ENCODE results near the gene GPR135. TPM values are rescaled to one million over a fixed set of nuclear protein-coding genes. Genes with fewer than 3 reads are reported as not detected.

GPR135 gene
- total and polyA plus RNA-seq, 4 donors, result 0.22 to 2.9 (median 0.44) TPM

GRCh38 chr14:59481407-59481806 is 16.2 kb upstream of the GPR135 start:
- no peak overlapping the region for H3K27ac ChIP-seq (ENCODE audit: low read depth in 1 of 2, low read length in 2 of 2)
- peaks cover 5 to 34% (median 26%) of the 10 kb centered on the region in 4 donors for H3K4me1 ChIP-seq (ENCODE audit: control insufficient read depth in 4 of 4, insufficient read depth in 4 of 4, low read length in 3 of 4)

More at GRCh38 chr14:59481407-59481806, 16.2 kb upstream of the GPR135 start:
- 95% methylated on average over 2 of the region's 2 CpGs for WGBS
- Histone ChIP-seq H3K9me3 (ENCODE audit: control insufficient read depth in 4 of 4, low read length in 3 of 4) (no peaks in the 10 kb centered on the region), H3K36me3 (ENCODE audit: control insufficient read depth in 4 of 4, insufficient read depth in 3 of 4, low read depth in 1 of 4, low read length in 3 of 4) (peaks cover 0 to under 1% (median 0%) of the 10 kb centered on the region in 4 donors), H3K27me3 (ENCODE audit: control insufficient read depth in 4 of 4, insufficient read depth in 4 of 4, low read length in 3 of 4) (no peaks in the 10 kb centered on the region), H3K9ac (ENCODE audit: low read depth in 1 of 2, low read length in 2 of 2) (no peak overlapping the region), H3K4me3 (ENCODE audit: low read depth in 1 of 3, low read length in 3 of 3) (no peak overlapping the region)
- TF ChIP-seq FOXA2 (IDR thresholded peaks at IDR 0.05), result no peak
- TF ChIP-seq JUND (IDR thresholded peaks at IDR 0.05), result no peak
- no peak for TF ChIP-seq RXRA (IDR thresholded peaks at IDR 0.05)
- no peak for TF ChIP-seq ATF3 (IDR thresholded peaks at IDR 0.05)
- TF ChIP-seq FOXA1 (IDR thresholded peaks at IDR 0.05), result no peak
- TF ChIP-seq CTCF (IDR thresholded peaks at IDR 0.05; ENCODE audit: low read depth, low read length, missing input control), result no peak
- TF ChIP-seq HNF4A (conservative IDR thresholded peaks at IDR 0.05), result no peak
- TF ChIP-seq TAF1 (conservative IDR thresholded peaks at IDR 0.05), result no peak
- no peak for TF ChIP-seq RAD21 (IDR thresholded peaks at IDR 0.05)
- TF ChIP-seq HNF4G (IDR thresholded peaks at IDR 0.05), result no peak
- TF ChIP-seq NR2F2 (IDR thresholded peaks at IDR 0.05), result no peak
- TF ChIP-seq YY1 (IDR thresholded peaks at IDR 0.05), result no peak
- TF ChIP-seq, protein P1, sequence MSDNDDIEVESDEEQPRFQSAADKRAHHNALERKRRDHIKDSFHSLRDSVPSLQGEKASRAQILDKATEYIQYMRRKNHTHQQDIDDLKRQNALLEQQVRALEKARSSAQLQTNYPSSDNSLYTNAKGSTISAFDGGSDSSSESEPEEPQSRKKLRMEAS (IDR thresholded peaks at IDR 0.05), result no peak
- TF ChIP-seq, protein P2, sequence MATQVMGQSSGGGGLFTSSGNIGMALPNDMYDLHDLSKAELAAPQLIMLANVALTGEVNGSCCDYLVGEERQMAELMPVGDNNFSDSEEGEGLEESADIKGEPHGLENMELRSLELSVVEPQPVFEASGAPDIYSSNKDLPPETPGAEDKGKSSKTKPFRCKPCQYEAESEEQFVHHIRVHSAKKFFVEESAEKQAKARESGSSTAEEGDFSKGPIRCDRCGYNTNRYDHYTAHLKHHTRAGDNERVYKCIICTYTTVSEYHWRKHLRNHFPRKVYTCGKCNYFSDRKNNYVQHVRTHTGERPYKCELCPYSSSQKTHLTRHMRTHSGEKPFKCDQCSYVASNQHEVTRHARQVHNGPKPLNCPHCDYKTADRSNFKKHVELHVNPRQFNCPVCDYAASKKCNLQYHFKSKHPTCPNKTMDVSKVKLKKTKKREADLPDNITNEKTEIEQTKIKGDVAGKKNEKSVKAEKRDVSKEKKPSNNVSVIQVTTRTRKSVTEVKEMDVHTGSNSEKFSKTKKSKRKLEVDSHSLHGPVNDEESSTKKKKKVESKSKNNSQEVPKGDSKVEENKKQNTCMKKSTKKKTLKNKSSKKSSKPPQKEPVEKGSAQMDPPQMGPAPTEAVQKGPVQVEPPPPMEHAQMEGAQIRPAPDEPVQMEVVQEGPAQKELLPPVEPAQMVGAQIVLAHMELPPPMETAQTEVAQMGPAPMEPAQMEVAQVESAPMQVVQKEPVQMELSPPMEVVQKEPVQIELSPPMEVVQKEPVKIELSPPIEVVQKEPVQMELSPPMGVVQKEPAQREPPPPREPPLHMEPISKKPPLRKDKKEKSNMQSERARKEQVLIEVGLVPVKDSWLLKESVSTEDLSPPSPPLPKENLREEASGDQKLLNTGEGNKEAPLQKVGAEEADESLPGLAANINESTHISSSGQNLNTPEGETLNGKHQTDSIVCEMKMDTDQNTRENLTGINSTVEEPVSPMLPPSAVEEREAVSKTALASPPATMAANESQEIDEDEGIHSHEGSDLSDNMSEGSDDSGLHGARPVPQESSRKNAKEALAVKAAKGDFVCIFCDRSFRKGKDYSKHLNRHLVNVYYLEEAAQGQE (IDR thresholded peaks at IDR 0.05), result no peak
- no peak for TF ChIP-seq SP1 (IDR thresholded peaks at IDR 0.05)
- TF ChIP-seq GABPA (IDR thresholded peaks at IDR 0.05 in 1 of 2, conservative IDR thresholded peaks at IDR 0.05 in 1 of 2), result no peak
- TF ChIP-seq, protein P3, sequence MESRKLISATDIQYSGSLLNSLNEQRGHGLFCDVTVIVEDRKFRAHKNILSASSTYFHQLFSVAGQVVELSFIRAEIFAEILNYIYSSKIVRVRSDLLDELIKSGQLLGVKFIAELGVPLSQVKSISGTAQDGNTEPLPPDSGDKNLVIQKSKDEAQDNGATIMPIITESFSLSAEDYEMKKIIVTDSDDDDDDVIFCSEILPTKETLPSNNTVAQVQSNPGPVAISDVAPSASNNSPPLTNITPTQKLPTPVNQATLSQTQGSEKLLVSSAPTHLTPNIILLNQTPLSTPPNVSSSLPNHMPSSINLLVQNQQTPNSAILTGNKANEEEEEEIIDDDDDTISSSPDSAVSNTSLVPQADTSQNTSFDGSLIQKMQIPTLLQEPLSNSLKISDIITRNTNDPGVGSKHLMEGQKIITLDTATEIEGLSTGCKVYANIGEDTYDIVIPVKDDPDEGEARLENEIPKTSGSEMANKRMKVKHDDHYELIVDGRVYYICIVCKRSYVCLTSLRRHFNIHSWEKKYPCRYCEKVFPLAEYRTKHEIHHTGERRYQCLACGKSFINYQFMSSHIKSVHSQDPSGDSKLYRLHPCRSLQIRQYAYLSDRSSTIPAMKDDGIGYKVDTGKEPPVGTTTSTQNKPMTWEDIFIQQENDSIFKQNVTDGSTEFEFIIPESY (IDR thresholded peaks at IDR 0.05), result no peak
- no peak for TF ChIP-seq EGR1 (IDR thresholded peaks at IDR 0.05; ENCODE audit: low read depth in 2 of 2)
- DNase-seq (ENCODE audit: low spot score), result no peak

Data from liver (tissue), 9 donors.